ENCODE results near the gene ENPP1. TPM values are rescaled to one million over a fixed set of nuclear protein-coding genes. Genes with fewer than 3 reads are reported as not detected.

The ENPP1 gene
- total and polyA plus RNA-seq, 9 of the 15 experiments (the other 6 are each of a cell fraction or from before 2014, with no cell fraction given) = 0.03 to 0.56 (median 0.14) TPM

DNA sequence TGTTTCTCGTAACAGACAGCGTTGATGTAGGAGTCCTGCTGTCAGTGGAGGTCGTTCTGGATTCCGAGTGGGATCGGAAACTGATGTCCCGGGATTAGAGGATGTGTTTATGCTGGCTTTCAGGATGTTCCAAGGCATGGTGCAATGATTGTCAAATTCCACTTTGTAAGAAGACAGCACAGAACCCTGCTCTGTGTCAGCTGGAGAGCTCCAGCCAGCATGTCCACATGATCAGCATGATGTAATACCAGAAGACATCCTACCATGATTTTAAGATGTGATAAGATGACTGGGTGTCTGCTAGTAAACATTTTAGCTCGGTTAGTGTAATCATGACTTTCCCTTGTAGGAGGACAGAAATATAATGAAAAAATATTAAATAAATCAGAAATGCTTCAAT, 20.3 kb downstream of the ENPP1 start (continued):
- TF ChIP-seq, protein P1, sequence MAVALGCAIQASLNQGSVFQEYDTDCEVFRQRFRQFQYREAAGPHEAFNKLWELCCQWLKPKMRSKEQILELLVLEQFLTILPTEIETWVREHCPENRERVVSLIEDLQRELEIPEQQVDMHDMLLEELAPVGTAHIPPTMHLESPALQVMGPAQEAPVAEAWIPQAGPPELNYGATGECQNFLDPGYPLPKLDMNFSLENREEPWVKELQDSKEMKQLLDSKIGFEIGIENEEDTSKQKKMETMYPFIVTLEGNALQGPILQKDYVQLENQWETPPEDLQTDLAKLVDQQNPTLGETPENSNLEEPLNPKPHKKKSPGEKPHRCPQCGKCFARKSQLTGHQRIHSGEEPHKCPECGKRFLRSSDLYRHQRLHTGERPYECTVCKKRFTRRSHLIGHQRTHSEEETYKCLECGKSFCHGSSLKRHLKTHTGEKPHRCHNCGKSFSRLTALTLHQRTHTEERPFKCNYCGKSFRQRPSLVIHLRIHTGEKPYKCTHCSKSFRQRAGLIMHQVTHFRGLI (CRISPR knock-in tag; IDR thresholded peaks at IDR 0.05) = no peak
- TF ChIP-seq CEBPG (CRISPR knock-in tag; IDR thresholded peaks at IDR 0.05) = no peak
- peak; percentile 90 to 92 for TF ChIP-seq CEBPG (tag; conservative IDR thresholded peaks at IDR 0.05 in 1 of 2, IDR thresholded peaks at IDR 0.05 in 1 of 2)
- TF ChIP-seq FOXJ2 (tag; IDR thresholded peaks at IDR 0.05) = peak; percentile 82
- TF ChIP-seq TAF15 (IDR thresholded peaks at IDR 0.05; ENCODE audit: low read depth, low read length) = no peak
- TF ChIP-seq RUNX1 (IDR thresholded peaks at IDR 0.05; ENCODE audit: low read depth) = no peak
- TF ChIP-seq SMARCE1 (IDR thresholded peaks at IDR 0.05) = no peak
- TF ChIP-seq POLR2AphosphoS5 (IDR thresholded peaks at IDR 0.05; ENCODE audit: control insufficient read depth, insufficient read depth, low read depth, low read length) = no peak
- TF ChIP-seq MTA3 (IDR thresholded peaks at IDR 0.05; ENCODE audit: borderline replicate concordance) = no peak
- TF ChIP-seq, protein P2, sequence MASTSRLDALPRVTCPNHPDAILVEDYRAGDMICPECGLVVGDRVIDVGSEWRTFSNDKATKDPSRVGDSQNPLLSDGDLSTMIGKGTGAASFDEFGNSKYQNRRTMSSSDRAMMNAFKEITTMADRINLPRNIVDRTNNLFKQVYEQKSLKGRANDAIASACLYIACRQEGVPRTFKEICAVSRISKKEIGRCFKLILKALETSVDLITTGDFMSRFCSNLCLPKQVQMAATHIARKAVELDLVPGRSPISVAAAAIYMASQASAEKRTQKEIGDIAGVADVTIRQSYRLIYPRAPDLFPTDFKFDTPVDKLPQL (IDR thresholded peaks at IDR 0.05; ENCODE audit: extremely low read depth, insufficient read length) = no peak
- TF ChIP-seq ELF1 (tag; IDR thresholded peaks at IDR 0.05) = no peak
- TF ChIP-seq SAFB (IDR thresholded peaks at IDR 0.05; ENCODE audit: borderline replicate concordance, low read depth, low read length) = no peak
- TF ChIP-seq, protein P3, sequence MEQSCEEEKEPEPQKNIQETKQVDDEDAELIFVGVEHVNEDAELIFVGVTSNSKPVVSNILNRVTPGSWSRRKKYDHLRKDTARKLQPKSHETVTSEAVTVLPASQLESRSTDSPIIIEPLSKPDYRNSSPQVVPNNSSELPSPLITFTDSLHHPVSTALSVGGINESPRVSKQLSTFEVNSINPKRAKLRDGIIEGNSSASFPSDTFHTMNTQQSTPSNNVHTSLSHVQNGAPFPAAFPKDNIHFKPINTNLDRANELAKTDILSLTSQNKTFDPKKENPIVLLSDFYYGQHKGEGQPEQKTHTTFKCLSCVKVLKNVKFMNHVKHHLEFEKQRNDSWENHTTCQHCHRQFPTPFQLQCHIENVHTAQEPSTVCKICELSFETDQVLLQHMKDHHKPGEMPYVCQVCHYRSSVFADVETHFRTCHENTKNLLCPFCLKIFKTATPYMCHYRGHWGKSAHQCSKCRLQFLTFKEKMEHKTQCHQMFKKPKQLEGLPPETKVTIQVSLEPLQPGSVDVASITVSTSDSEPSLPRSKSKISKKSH (CRISPR knock-in tag; IDR thresholded peaks at IDR 0.05) = no peak
- no peak for TF ChIP-seq KLF16 (IDR thresholded peaks at IDR 0.05)
- TF ChIP-seq RNF2 (IDR thresholded peaks at IDR 0.05) = no peak
- TF ChIP-seq NONO (IDR thresholded peaks at IDR 0.05; ENCODE audit: low read depth in 2 of 2, low read length in 1 of 2) = no peak

Measured in K562 (cell line).